Epidermal melanocyte (primary cell): Measurements from ENCODE around the gene BCAS1.

Experiments
- DNase-seq: peaks from one replicate; pipeline ENCODE4 v3.0.0; 2011; ENCODE audit warnings: low spot score; ENCODE audit not compliant: insufficient read length

Gene BCAS1

GRCh38 chr20:54051068-54051467, 19.3 kb downstream of the BCAS1 start:
- no peak for DNase-seq

- no peak for DNase-seq
Observed at GRCh38 chr20:54048891-54049545, 21.4 kb downstream of the BCAS1 start.

GRCh38 chr20:54048481-54048880, 21.9 kb downstream of the BCAS1 start:
- no peak for DNase-seq

GRCh38 chr20:54047720-54048119, 22.7 kb downstream of the BCAS1 start:
- DNase-seq = no peak

GRCh38 chr20:54047048-54047447, 23.3 kb downstream of the BCAS1 start:
- no peak for DNase-seq

- DNase-seq = no peak
Observed at GRCh38 chr20:54044156-54044555, 26.2 kb downstream of the BCAS1 start.

- no peak for DNase-seq
Observed at GRCh38 chr20:54043076-54043967, 27.1 kb downstream of the BCAS1 start.

GRCh38 chr20:54042021-54042420, 28.4 kb downstream of the BCAS1 start:
- DNase-seq = no peak

- DNase-seq = no peak
Observed at GRCh38 chr20:54041336-54041735, 29.1 kb downstream of the BCAS1 start.

- DNase-seq = no peak
Observed at GRCh38 chr20:54040531-54040930, 29.9 kb downstream of the BCAS1 start.

- no peak for DNase-seq
Observed at GRCh38 chr20:54038961-54039360, 31.4 kb downstream of the BCAS1 start.

GRCh38 chr20:54037525-54037924, 32.9 kb downstream of the BCAS1 start:
- DNase-seq = no peak

GRCh38 chr20:54029643-54030042, 40.8 kb downstream of the BCAS1 start:
- DNase-seq = no peak

GRCh38 chr20:54029176-54029575, 41.2 kb downstream of the BCAS1 start:
- no peak for DNase-seq

- no peak for DNase-seq
Observed at GRCh38 chr20:54028276-54029011, 42.0 kb downstream of the BCAS1 start.

GRCh38 chr20:54027704-54028103, 42.7 kb downstream of the BCAS1 start:
- no peak for DNase-seq

- no peak for DNase-seq
Observed at GRCh38 chr20:54026295-54027064, 43.9 kb downstream of the BCAS1 start.

GRCh38 chr20:54025251-54025771, 45.1 kb downstream of the BCAS1 start:
- peak; percentile 69 for DNase-seq

- no peak for DNase-seq
Observed at GRCh38 chr20:54023406-54023805, 47.0 kb downstream of the BCAS1 start.

- DNase-seq = no peak
Observed at GRCh38 chr20:54021446-54022235, 48.8 kb downstream of the BCAS1 start.
